SU-DHL-6 (cell line): ENCODE data around the gene ORM1.

Source experiments
- H2AFZ ChIP-seq: fragments of 200-600 bp; sonication (generic); 2 replicates; pipeline ENCODE4 v1.6.1; 2014; ENCODE audit warnings: low read depth, mild to moderate bottlenecking, moderate library complexity, mixed read lengths, antibody characterized with exemption, low read length; ENCODE audit not compliant: severe bottlenecking
- H3F3A ChIP-seq: fragments of 200-600 bp; shearing (Covaris generic); 2 replicates; pipeline ENCODE4 v1.6.0; 2016; ENCODE audit warnings: antibody characterized with exemption, mild to moderate bottlenecking; ENCODE audit not compliant: insufficient read depth
- H3K27ac ChIP-seq: fragments of 200-600 bp; sonication (generic); 2 replicates; pipeline ENCODE4 v1.5.1; 2016; ENCODE audit warnings: low read depth, mild to moderate bottlenecking, low read length, moderate library complexity, mixed read lengths
- H3K27me3 ChIP-seq: fragments of 200-600 bp; sonication (generic), shearing (Covaris generic); 2 replicates; pipeline ENCODE4 v1.6.0; 2014; ENCODE audit warnings: mild to moderate bottlenecking, low read length
- H3K36me3 ChIP-seq: fragments of 200-600 bp; sonication (generic); 2 replicates; pipeline ENCODE4 v1.6.1; 2014; ENCODE audit warnings: mild to moderate bottlenecking, low read length, mixed read lengths
- H3K4me2 ChIP-seq: fragments of 300-600, 200-600 bp; shearing (Covaris generic), sonication (generic); 2 replicates; pipeline ENCODE4 v1.6.0; 2014; ENCODE audit warnings: low read length, low read depth, mild to moderate bottlenecking; ENCODE audit not compliant: poor library complexity, severe bottlenecking
- H3K4me3 ChIP-seq: fragments of 200-600 bp; sonication (generic); 2 replicates; pipeline ENCODE4 v1.5.1; 2014; ENCODE audit warnings: antibody characterized with exemption, low read length, mild to moderate bottlenecking, mixed read lengths; ENCODE audit not compliant: insufficient read depth, poor library complexity, severe bottlenecking
- H3K79me2 ChIP-seq: fragments of 200-600 bp; sonication (generic); 2 replicates; pipeline ENCODE4 v1.6.1; 2014; ENCODE audit warnings: mild to moderate bottlenecking, low read length, moderate library complexity; ENCODE audit not compliant: insufficient read depth
- H3K9ac ChIP-seq: fragments of 200-600 bp; sonication (generic); 2 replicates; pipeline ENCODE4 v1.7.0; 2014; ENCODE audit warnings: mild to moderate bottlenecking, low read length
- H3K9me2 ChIP-seq: fragments of 200-600 bp; sonication (generic); replicated peaks from 2 replicates; pipeline ENCODE4 v1.6.1; 2014; ENCODE audit warnings: low read length; ENCODE audit not compliant: insufficient read depth
- H3K9me3 ChIP-seq: fragments of 200-600 bp; sonication (generic); 2 replicates; pipeline ENCODE4 v1.6.1; 2014; ENCODE audit warnings: low read length, mixed read lengths; ENCODE audit not compliant: insufficient read depth
- H4K20me1 ChIP-seq: fragments of 200-600 bp; sonication (generic); 2 replicates; pipeline ENCODE4 v1.6.1; 2014; ENCODE audit warnings: low read depth, mild to moderate bottlenecking, antibody characterized with exemption, low read length, moderate library complexity, mixed read lengths
- CTCF ChIP-seq: fragments of 200-600 bp; sonication (generic); IDR thresholded peaks from one replicate; pipeline ENCODE4 v1.5.1; 2017; ENCODE audit warnings: antibody characterized with exemption, mild to moderate bottlenecking, low read length, moderate library complexity; ENCODE audit not compliant: insufficient read depth, poor library complexity, severe bottlenecking
- EZH2phosphoT487 ChIP-seq: fragments of 200-600 bp; sonication (generic), shearing (Covaris generic); conservative IDR thresholded peaks from 2 replicates; pipeline ENCODE4 v1.6.1; 2018; ENCODE audit warnings: mild to moderate bottlenecking, antibody characterized with exemption, low read length, moderate library complexity, mixed read lengths

Gene ORM1

GRCh38 chr9:114303571-114303970 lies 19.3 kb upstream of the ORM1 start:
- Histone ChIP-seq H3K4me2 (no peak overlapping the region), H3F3A (no peaks in the 10 kb centered on the region), H3K9ac (no peak overlapping the region), H4K20me1 (no peaks in the 10 kb centered on the region), H3K36me3 (no peaks in the 10 kb centered on the region), H3K9me3 (no peaks in the 10 kb centered on the region), H3K79me2 (no peaks in the 10 kb centered on the region), H3K9me2 (no peaks in the 10 kb centered on the region), H3K4me3 (no peak overlapping the region), H2AFZ (no peak overlapping the region), H3K27me3 (no peaks in the 10 kb centered on the region), H3K27ac (no peak overlapping the region)
- TF ChIP-seq EZH2phosphoT487 = no peak
- no peak for TF ChIP-seq CTCF

DNA sequence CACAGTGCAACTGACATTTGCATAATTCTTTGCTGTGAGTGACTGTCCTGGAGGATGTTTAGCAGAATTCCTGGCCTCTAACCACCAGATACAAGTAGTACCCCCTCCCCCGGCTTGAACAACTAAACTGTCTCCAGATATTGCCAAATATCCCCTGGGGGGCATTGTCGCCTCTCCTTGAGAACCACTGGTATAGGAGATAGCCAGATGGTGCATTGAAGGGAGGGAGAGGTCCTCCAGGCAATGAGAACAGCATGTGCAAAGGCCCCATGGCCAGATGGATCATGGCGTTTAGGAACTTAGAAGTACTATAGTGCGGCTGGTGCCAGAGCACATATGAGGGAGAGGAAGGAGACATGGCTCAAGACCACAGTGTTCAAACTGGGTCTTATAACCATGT lies 18.9 kb upstream of the ORM1 start:
- Histone ChIP-seq H3K79me2 (no peaks in the 10 kb centered on the region), H3K4me2 (no peak overlapping the region)

GRCh38 chr9:114304416-114305188 lies 18.3 kb upstream of the ORM1 start:
- Histone ChIP-seq H3K9me2 (no peaks in the 10 kb centered on the region), H3K36me3 (no peaks in the 10 kb centered on the region), H2AFZ (no peak overlapping the region), H3K9me3 (no peaks in the 10 kb centered on the region), H3K4me3 (no peak overlapping the region), H3K27ac (no peak overlapping the region), H3F3A (no peaks in the 10 kb centered on the region), H3K9ac (no peak overlapping the region), H3K27me3 (no peaks in the 10 kb centered on the region), H3K79me2 (no peaks in the 10 kb centered on the region), H4K20me1 (no peaks in the 10 kb centered on the region), H3K4me2 (no peak overlapping the region)
- TF ChIP-seq EZH2phosphoT487 = no peak
- no peak for TF ChIP-seq CTCF

More for the DNA sequence above, 18.9 kb upstream of the ORM1 start:
- Histone ChIP-seq H3F3A (no peaks in the 10 kb centered on the region), H3K27ac (no peak overlapping the region), H2AFZ (no peak overlapping the region), H3K9me2 (no peaks in the 10 kb centered on the region), H3K27me3 (no peaks in the 10 kb centered on the region), H3K9me3 (no peaks in the 10 kb centered on the region), H3K9ac (no peak overlapping the region), H4K20me1 (no peaks in the 10 kb centered on the region), H3K36me3 (no peaks in the 10 kb centered on the region), H3K4me3 (no peak overlapping the region)
- no peak for TF ChIP-seq CTCF
- TF ChIP-seq EZH2phosphoT487 = no peak
